B cell (primary cell): Measurements from ENCODE around the gene EGFR. TPM values are rescaled to one million over a fixed set of nuclear protein-coding genes. Genes with fewer than 3 reads are reported as not detected.

ENCODE experiments used
- ATAC-seq: fragments of 200-7000 bp; cut with Tn5 transposase; one replicate; pipeline ENCODE4 v1.10.0; 2021; ENCODE audit warnings: low read depth, mild to moderate bottlenecking, moderate number of reproducible peaks, moderate library complexity
- CTCF ChIA-PET: fragments of 350-600 bp; sonication (Branson Sonifier 250); formaldehyde crosslinking; loops from one replicate; lab custom pipeline; 2021; ENCODE audit warnings: antibody characterized with exemption, inconsistent platforms; lab: Charles Lee
- POLR2A ChIA-PET: fragments of 350-600 bp; sonication (Branson Sonifier 250); formaldehyde crosslinking; loops from one replicate; lab custom pipeline; 2021; ENCODE audit warnings: antibody characterized with exemption; lab: Charles Lee
- DNase-seq: peaks from one replicate; pipeline ENCODE4 v3.0.0; 2013
- H2AFZ ChIP-seq: 2 replicates; pipeline ENCODE4 v1.6.1; 2012; ENCODE audit warnings: mild to moderate bottlenecking, low read depth, low read length; ENCODE audit not compliant: insufficient read depth, poor library complexity, severe bottlenecking
- H3K27ac ChIP-seq, 2 donors: 1 replicate in 1 of 2; 2 replicates in 1 of 2; pipeline ENCODE4 v1.5.1; 2012 to 2013; ENCODE audit warnings: low read length in 2 of 2, mild to moderate bottlenecking in 2 of 2, moderate library complexity in 1 of 2
- H3K27me3 ChIP-seq, 4 experiments: fragments of 200-600 bp in 1 of 4; sonication (generic) in 1 of 4; replicated peaks in 1 of 4; 1 replicate in 2 of 4; 2 replicates in 2 of 4; pipeline versions ENCODE4 v1.6.1 to v1.7.0; 2013 to 2016; ENCODE audit warnings: low read length in 3 of 4, mild to moderate bottlenecking in 2 of 4, mixed read lengths in 1 of 4, moderate library complexity in 1 of 4; ENCODE audit not compliant: insufficient read depth in 4 of 4, control insufficient read depth in 3 of 4; ENCODE audit errors: control extremely low read depth in 1 of 4
- H3K36me3 ChIP-seq, 2 experiments: replicated peaks in 1 of 2; 1 replicate in 1 of 2; 2 replicates in 1 of 2; pipeline versions ENCODE4 v1.6.1 to v1.7.1; 2013; ENCODE audit warnings: low read length in 1 of 2; ENCODE audit not compliant: insufficient read depth in 2 of 2, control insufficient read depth in 1 of 2; ENCODE audit errors: control extremely low read depth in 1 of 2, extremely low read depth in 1 of 2
- H3K4me1 ChIP-seq, 2 donors: fragments of 200-600 bp in 1 of 2; sonication (generic) in 1 of 2; 1 replicate in 1 of 2; 2 replicates in 1 of 2; pipeline versions ENCODE4 v1.5.1 to v1.6.1; 2013 to 2017; ENCODE audit warnings: low read length in 2 of 2; ENCODE audit not compliant: control insufficient read depth in 2 of 2, insufficient read depth in 2 of 2
- H3K4me2 ChIP-seq: replicated peaks from 2 replicates; pipeline ENCODE3; 2012; ENCODE audit warnings: mild to moderate bottlenecking, low read depth, low read length; ENCODE audit not compliant: poor library complexity, severe bottlenecking
- H3K4me3 ChIP-seq, 5 experiments: fragments of 200-600 bp in 1 of 5; sonication (generic) in 1 of 5; 1 replicate in 3 of 5; 2 replicates in 2 of 5; pipeline versions ENCODE4 v1.5.1 to v1.7.0; 2011 to 2016; ENCODE audit warnings: low read length in 4 of 5, mild to moderate bottlenecking in 4 of 5, low read depth in 2 of 5, control low read depth in 1 of 5, moderate library complexity in 1 of 5; ENCODE audit not compliant: insufficient read depth in 1 of 5; ENCODE audit errors: control extremely low read depth in 1 of 5, extremely low read depth in 1 of 5
- H3K79me2 ChIP-seq: fragments of 200-600 bp; sonication (generic); one replicate; pipeline ENCODE4 v1.6.0; 2016; ENCODE audit warnings: low read length; ENCODE audit not compliant: control insufficient read depth, insufficient read depth
- H3K9ac ChIP-seq: fragments of 200-600 bp; sonication (generic); 2 replicates; pipeline ENCODE4 v1.6.1; 2017; ENCODE audit warnings: mild to moderate bottlenecking, low read length, moderate library complexity
- H3K9me3 ChIP-seq, 3 donors: one replicate each; pipeline versions ENCODE4 v1.6.1 to v1.7.1; 2013; ENCODE audit warnings: low read length in 2 of 3; ENCODE audit not compliant: control insufficient read depth in 2 of 3, insufficient read depth in 1 of 3; ENCODE audit errors: control extremely low read depth in 1 of 3
- H4K20me1 ChIP-seq: 2 replicates; pipeline ENCODE4 v1.6.0; 2012; ENCODE audit warnings: mild to moderate bottlenecking, low read length; ENCODE audit not compliant: insufficient read depth, control insufficient read depth, poor library complexity, severe bottlenecking
- H3K27ac Mint-ChIP-seq: one replicate; pipeline ENCODE4 v1.8.0; 2021; ENCODE audit warnings: mixed read lengths
- H3K27me3 Mint-ChIP-seq: one replicate; pipeline ENCODE4 v1.8.0; 2021; ENCODE audit warnings: mixed read lengths
- H3K4me1 Mint-ChIP-seq: one replicate; pipeline ENCODE4 v1.8.0; 2021; ENCODE audit warnings: mixed read lengths
- H3K4me3 Mint-ChIP-seq: one replicate; pipeline ENCODE4 v1.8.0; 2021; ENCODE audit warnings: mixed read lengths
- H3K9me3 Mint-ChIP-seq: one replicate; pipeline ENCODE4 v1.8.0; 2022; ENCODE audit warnings: mixed read lengths; ENCODE audit not compliant: insufficient read depth
- EZH2 ChIP-seq: IDR thresholded peaks from 2 replicates; pipeline ENCODE4 v1.6.1; 2012; ENCODE audit warnings: borderline replicate concordance, low read depth, mild to moderate bottlenecking, moderate library complexity, low read length; ENCODE audit not compliant: insufficient read depth, poor library complexity, severe bottlenecking
- WGBS: methylation state at CpG from one replicate; pipeline ENCODE4 v1.1.5; 2013; ENCODE audit warnings: missing lambda C conversion rate; ENCODE audit not compliant: insufficient coverage; 5-methylcytosine and 5-hydroxymethylcytosine counted together
- intact Hi-C: fragments of 100-400 bp; cut with micrococcal nuclease; formaldehyde crosslinking; loops from one replicate; pipeline ENCODE4 v1.10.0; 2022
- polyA plus RNA-seq: library from polyadenylated mRNA; depleted of rRNA; stranded (reverse); fragments of >200 nt; gene quantifications from 2 replicates; pipeline ENCODE4 v1.2.3, GENCODE V29; 2012
- total RNA-seq, 2 donors: library from RNA; stranded (reverse); fragments of 120-200 nt in 1 of 2; gene quantifications; 1 replicate in 1 of 2; 2 replicates in 1 of 2; pipeline versions ENCODE4 v1.2.3 to v1.2.4, GENCODE V29; 2013 to 2022
- TF ChIP-seq, protein P1 (sequence below): fragments of 200-600 bp; IDR thresholded peaks from one replicate; pipeline ENCODE4 v1.8.0; 2022; ENCODE audit warnings: antibody characterized with exemption, mild to moderate bottlenecking

EGFR gene
- total and polyA plus RNA-seq, 2 donors (not counting 1 experiment from before 2014, with no cell fraction given) = not detected

DNA sequence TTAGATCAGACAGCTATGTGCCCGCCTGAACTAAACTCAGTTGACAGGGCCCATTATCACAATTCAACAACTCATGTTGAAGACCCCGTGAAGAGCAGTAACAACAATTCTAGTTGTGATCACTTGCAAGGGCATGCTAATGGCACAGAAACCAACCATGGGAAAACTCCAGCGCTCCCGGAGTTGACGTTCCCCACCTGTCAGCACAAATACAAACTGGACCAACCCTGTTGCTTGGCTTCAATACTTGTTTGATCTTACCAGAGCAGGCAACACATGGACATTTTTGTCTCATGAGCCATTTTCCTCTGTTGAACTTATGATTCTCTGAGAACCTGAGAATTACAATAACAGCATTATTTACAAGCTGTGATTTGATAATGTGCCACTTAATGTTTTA lies 227.4 kb downstream of the EGFR start:
- H3K27ac Mint-ChIP-seq = no peak overlapping the region
- no peak overlapping the region for H3K27ac ChIP-seq
- peaks cover 9% of the 10 kb centered on the region for H3K27me3 Mint-ChIP-seq

DNA sequence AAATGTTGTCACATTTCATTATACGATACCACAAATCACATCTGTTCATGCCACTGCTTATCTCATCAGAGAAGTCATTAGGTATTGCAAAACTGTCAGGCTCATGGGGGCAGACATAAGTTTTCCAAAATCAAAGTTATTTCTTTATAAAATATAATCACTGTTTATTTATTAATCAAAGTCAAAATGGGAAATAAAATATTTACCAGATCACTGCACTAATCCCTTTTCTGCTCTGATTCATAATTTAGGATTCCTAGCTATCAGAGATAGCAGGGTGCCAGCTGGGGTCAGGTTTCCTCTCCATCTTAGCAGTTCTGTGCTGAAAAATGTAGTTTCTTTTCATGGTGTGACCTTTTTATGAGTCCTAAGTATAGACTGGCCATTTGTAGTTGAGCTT lies 228.6 kb downstream of the EGFR start:
- no peaks in the 10 kb centered on the region for H4K20me1 ChIP-seq
- no peak for DNase-seq
- no peak overlapping the region for H2AFZ ChIP-seq
- H3K4me1 ChIP-seq = no peaks in the 10 kb centered on the region
- Mint-ChIP-seq H3K9me3 (no peaks in the 10 kb centered on the region), H3K27me3 (peaks cover 12% of the 10 kb centered on the region), H3K4me1 (no peaks in the 10 kb centered on the region), H3K4me3 (no peak overlapping the region), H3K27ac (no peak overlapping the region)
- H3K27ac ChIP-seq = no peak overlapping the region
- H3K79me2 ChIP-seq = no peaks in the 10 kb centered on the region
- intact Hi-C loops = no loop called here
- no peaks in the 10 kb centered on the region for H3K9me3 ChIP-seq
- ATAC-seq = no peak
- H3K4me3 ChIP-seq = no peak overlapping the region
- ChIA-PET POLR2A (no interaction called here), CTCF (interaction anchor here (1.0 to 1.4 kb wide), 3 partner anchors 9 to 474 kb away, joined by 3 to 4 read pairs (median 3); no protein-coding TSS in a partner anchor)
- H3K27me3 ChIP-seq = peaks cover 0 to 5% (median 2%) of the 10 kb centered on the region in 4 experiments
- H3K36me3 ChIP-seq = no peaks in the 10 kb centered on the region
- no CpG with 5 or more reads among the region's 1 CpG for WGBS
- TF ChIP-seq, protein P1, sequence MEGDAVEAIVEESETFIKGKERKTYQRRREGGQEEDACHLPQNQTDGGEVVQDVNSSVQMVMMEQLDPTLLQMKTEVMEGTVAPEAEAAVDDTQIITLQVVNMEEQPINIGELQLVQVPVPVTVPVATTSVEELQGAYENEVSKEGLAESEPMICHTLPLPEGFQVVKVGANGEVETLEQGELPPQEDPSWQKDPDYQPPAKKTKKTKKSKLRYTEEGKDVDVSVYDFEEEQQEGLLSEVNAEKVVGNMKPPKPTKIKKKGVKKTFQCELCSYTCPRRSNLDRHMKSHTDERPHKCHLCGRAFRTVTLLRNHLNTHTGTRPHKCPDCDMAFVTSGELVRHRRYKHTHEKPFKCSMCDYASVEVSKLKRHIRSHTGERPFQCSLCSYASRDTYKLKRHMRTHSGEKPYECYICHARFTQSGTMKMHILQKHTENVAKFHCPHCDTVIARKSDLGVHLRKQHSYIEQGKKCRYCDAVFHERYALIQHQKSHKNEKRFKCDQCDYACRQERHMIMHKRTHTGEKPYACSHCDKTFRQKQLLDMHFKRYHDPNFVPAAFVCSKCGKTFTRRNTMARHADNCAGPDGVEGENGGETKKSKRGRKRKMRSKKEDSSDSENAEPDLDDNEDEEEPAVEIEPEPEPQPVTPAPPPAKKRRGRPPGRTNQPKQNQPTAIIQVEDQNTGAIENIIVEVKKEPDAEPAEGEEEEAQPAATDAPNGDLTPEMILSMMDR = no peak
- no peak for TF ChIP-seq EZH2
- no peak overlapping the region for H3K4me2 ChIP-seq
- H3K9ac ChIP-seq = no peak overlapping the region

More for the DNA sequence above, 227.4 kb downstream of the EGFR start:
- no peaks in the 10 kb centered on the region for H3K79me2 ChIP-seq
- H3K9ac ChIP-seq = no peak overlapping the region
- no peak for ATAC-seq
- WGBS = 91% methylated on average over 5 of the region's 5 CpGs
- H3K4me1 ChIP-seq = no peaks in the 10 kb centered on the region
- H3K4me3 ChIP-seq = no peak overlapping the region
- DNase-seq = no peak
- no peak overlapping the region for H3K4me3 Mint-ChIP-seq
- H3K9me3 Mint-ChIP-seq = no peaks in the 10 kb centered on the region
- TF ChIP-seq EZH2 = no peak
- TF ChIP-seq, protein P1 = no peak
- H3K4me1 Mint-ChIP-seq = no peaks in the 10 kb centered on the region
- no peak overlapping the region for H3K4me2 ChIP-seq
- CTCF ChIA-PET = no interaction called here
- intact Hi-C loops = no loop called here
- H3K9me3 ChIP-seq = no peaks in the 10 kb centered on the region
- H3K36me3 ChIP-seq = no peaks in the 10 kb centered on the region
- no peaks in the 10 kb centered on the region for H3K27me3 ChIP-seq
- H2AFZ ChIP-seq = no peak overlapping the region
- H4K20me1 ChIP-seq = no peaks in the 10 kb centered on the region
- POLR2A ChIA-PET = no interaction called here
